Hepatocyte (in vitro differentiated cells): ENCODE measurements around the gene IL4R. TPM values are rescaled to one million over a fixed set of nuclear protein-coding genes. Genes with fewer than 3 reads are reported as not detected.

Experiments used
- DNase-seq: peaks from one replicate; pipeline ENCODE4 v3.0.0-alpha.2; 2016; ENCODE audit warnings: low spot score
- H2AFZ ChIP-seq: fragments of 200-600 bp; sonication (generic); 2 replicates; pipeline ENCODE4 v1.6.0; 2016; ENCODE audit warnings: antibody characterized with exemption, mild to moderate bottlenecking
- H3K27ac ChIP-seq: fragments of 200-600 bp; sonication (generic); 2 replicates; pipeline ENCODE4 v1.5.1; 2016; ENCODE audit warnings: mild to moderate bottlenecking
- H3K27me3 ChIP-seq: fragments of 200-600 bp; sonication (generic); 2 replicates; pipeline ENCODE4 v1.6.1; 2016
- H3K36me3 ChIP-seq: fragments of 200-600 bp; sonication (generic); replicated peaks from 2 replicates; pipeline ENCODE4 v1.5.1; 2016; ENCODE audit warnings: low read depth; ENCODE audit not compliant: insufficient read depth
- H3K4me1 ChIP-seq: fragments of 200-600 bp; sonication (generic); 2 replicates; pipeline ENCODE4 v1.5.1; 2016; ENCODE audit warnings: mild to moderate bottlenecking, moderate library complexity; ENCODE audit not compliant: insufficient read depth
- H3K4me2 ChIP-seq: fragments of 200-600 bp; sonication (generic); 2 replicates; pipeline ENCODE4 v1.6.0; 2016
- H3K4me3 ChIP-seq: fragments of 200-600 bp; sonication (generic); 2 replicates; pipeline ENCODE4 v1.5.1; 2016; ENCODE audit warnings: mild to moderate bottlenecking
- H3K79me2 ChIP-seq: fragments of 200-600 bp; sonication (generic); 2 replicates; pipeline ENCODE4 v1.6.0; 2017; ENCODE audit warnings: mild to moderate bottlenecking
- H3K9me2 ChIP-seq: fragments of 200-600 bp; sonication (generic); replicated peaks from 2 replicates; pipeline ENCODE4 v1.6.0; 2017; ENCODE audit warnings: mild to moderate bottlenecking; ENCODE audit not compliant: insufficient read depth
- H3K9me3 ChIP-seq: fragments of 200-600 bp; sonication (generic); 2 replicates; pipeline ENCODE4 v1.5.1; 2016; ENCODE audit warnings: low read depth, mild to moderate bottlenecking
- H4K20me1 ChIP-seq: fragments of 200-600 bp; sonication (generic); 2 replicates; pipeline ENCODE4 v1.6.0; 2016; ENCODE audit warnings: mild to moderate bottlenecking; ENCODE audit not compliant: insufficient read depth, poor library complexity, severe bottlenecking
- CTCF ChIP-seq: fragments of 200-600 bp; sonication (generic); IDR thresholded peaks from 2 replicates; pipeline ENCODE4 v1.5.1; 2016; ENCODE audit warnings: antibody characterized with exemption, mild to moderate bottlenecking; ENCODE audit not compliant: poor library complexity
- EZH2 ChIP-seq: fragments of 200-600 bp; sonication (generic); IDR thresholded peaks from 2 replicates; pipeline ENCODE4 v1.6.1; 2016; ENCODE audit warnings: antibody characterized with exemption, mild to moderate bottlenecking, borderline replicate concordance
- EZH2phosphoT487 ChIP-seq: fragments of 200-600 bp; sonication (generic); IDR thresholded peaks from one replicate; pipeline ENCODE4 v1.6.1; 2018; ENCODE audit warnings: antibody characterized with exemption, mild to moderate bottlenecking, low read depth, moderate library complexity; ENCODE audit not compliant: unreplicated experiment, severe bottlenecking
- WGBS: methylation state at CpG from one replicate; pipeline ENCODE4 v1.1.6; 2016; ENCODE audit warnings: low lambda C conversion rate; ENCODE audit errors: missing lambda C conversion rate; 5-methylcytosine and 5-hydroxymethylcytosine counted together
- polyA plus RNA-seq: library from polyadenylated mRNA; unstranded; fragments of >200 nt; fragmentation: Nextera tagmentation; extraction: Ambion mirVana; gene quantifications from 2 replicates; pipeline ENCODE4 v1.2.1, GENCODE V29; 2016
- total RNA-seq: library from RNA; depleted of rRNA; stranded (reverse); fragments of >200 nt; gene quantifications from 2 replicates; pipeline ENCODE4 v1.2.3, GENCODE V29; 2014

Gene IL4R
- total and polyA plus RNA-seq, 2 experiments from 2014 or later = 22.3 to 23.6 TPM

- no peak overlapping the region for H2AFZ ChIP-seq
- no peak overlapping the region for H3K4me2 ChIP-seq
- H3K36me3 ChIP-seq = no peaks in the 10 kb centered on the region
- H3K9me3 ChIP-seq = no peaks in the 10 kb centered on the region
- H3K9me2 ChIP-seq = no peaks in the 10 kb centered on the region
- H3K27me3 ChIP-seq = no peaks in the 10 kb centered on the region
- WGBS = 86% methylated on average over 15 of the region's 15 CpGs
- no peak for DNase-seq
- H3K4me1 ChIP-seq = no peaks in the 10 kb centered on the region
- H3K27ac ChIP-seq = no peak overlapping the region
- H3K4me3 ChIP-seq = no peak overlapping the region
- TF ChIP-seq EZH2 (no peak), CTCF (no peak), EZH2phosphoT487 (no peak)
- no peaks in the 10 kb centered on the region for H4K20me1 ChIP-seq
- H3K79me2 ChIP-seq = no peaks in the 10 kb centered on the region
Observed at GRCh38 chr16:27383556-27384243, 69.9 kb downstream of the IL4R start.

- H3K79me2 ChIP-seq = no peaks in the 10 kb centered on the region
- no peaks in the 10 kb centered on the region for H3K4me1 ChIP-seq
- no peaks in the 10 kb centered on the region for H3K9me2 ChIP-seq
- no peaks in the 10 kb centered on the region for H3K27me3 ChIP-seq
- H3K4me2 ChIP-seq = no peak overlapping the region
- no peaks in the 10 kb centered on the region for H4K20me1 ChIP-seq
- H2AFZ ChIP-seq = no peak overlapping the region
- no peak overlapping the region for H3K4me3 ChIP-seq
- no peaks in the 10 kb centered on the region for H3K36me3 ChIP-seq
- TF ChIP-seq CTCF = no peak
- TF ChIP-seq EZH2phosphoT487 = no peak
- TF ChIP-seq EZH2 = no peak
- WGBS = 82% methylated on average over 5 of the region's 5 CpGs
- no peaks in the 10 kb centered on the region for H3K9me3 ChIP-seq
- DNase-seq = no peak
- no peak overlapping the region for H3K27ac ChIP-seq
Observed at GRCh38 chr16:27384425-27384824, 70.7 kb downstream of the IL4R start.

- H2AFZ ChIP-seq = no peak overlapping the region
- no peaks in the 10 kb centered on the region for H3K36me3 ChIP-seq
- H3K79me2 ChIP-seq = no peaks in the 10 kb centered on the region
- H3K27me3 ChIP-seq = no peaks in the 10 kb centered on the region
- no peaks in the 10 kb centered on the region for H3K4me1 ChIP-seq
- 85% methylated on average over 7 of the region's 7 CpGs for WGBS
- H3K27ac ChIP-seq = no peak overlapping the region
- no peak for DNase-seq
- H4K20me1 ChIP-seq = no peaks in the 10 kb centered on the region
- no peak overlapping the region for H3K4me2 ChIP-seq
- TF ChIP-seq EZH2 = no peak
- no peak for TF ChIP-seq EZH2phosphoT487
- TF ChIP-seq CTCF = no peak
- no peaks in the 10 kb centered on the region for H3K9me2 ChIP-seq
- no peaks in the 10 kb centered on the region for H3K9me3 ChIP-seq
- H3K4me3 ChIP-seq = no peak overlapping the region
Observed at GRCh38 chr16:27385398-27385797, 71.6 kb downstream of the IL4R start.

GRCh38 chr16:27386674-27387073, 72.9 kb downstream of the IL4R start:
- Histone ChIP-seq H3K36me3 (no peaks in the 10 kb centered on the region), H3K79me2 (no peaks in the 10 kb centered on the region), H3K4me1 (no peaks in the 10 kb centered on the region), H3K9me3 (no peaks in the 10 kb centered on the region), H2AFZ (no peak overlapping the region), H4K20me1 (no peaks in the 10 kb centered on the region), H3K9me2 (no peaks in the 10 kb centered on the region), H3K4me3 (no peak overlapping the region), H3K27me3 (no peaks in the 10 kb centered on the region), H3K4me2 (no peak overlapping the region), H3K27ac (no peak overlapping the region)
- 76% methylated on average over 4 of the region's 4 CpGs for WGBS
- no peak for DNase-seq
- TF ChIP-seq EZH2 (no peak), CTCF (no peak), EZH2phosphoT487 (no peak)
